ENCODE data around the gene TMEM11.

The TMEM11 gene

GRCh38 chr17:21157586-21158370 is 56.2 kb downstream of the TMEM11 start:
- DNase-seq = no peak

- no peak for DNase-seq
Observed at GRCh38 chr17:21152731-21153130, 61.2 kb downstream of the TMEM11 start.

- no peak for DNase-seq
Observed at GRCh38 chr17:21149621-21150020, 64.3 kb downstream of the TMEM11 start.
